Spleen (tissue), 11 donors: ENCODE results near the gene NINJ1. TPM values are rescaled to one million over a fixed set of nuclear protein-coding genes. Genes with fewer than 3 reads are reported as not detected.

Source experiments
- DNase-seq: peaks from one replicate; pipeline ENCODE4 v3.0.0-alpha.2; 2020
- H3K27ac ChIP-seq, 8 donors: fragments of 200-600 bp; sonication (generic) in 7 of 8; 1 replicate in 4 of 8; 2 replicates in 4 of 8; pipeline versions ENCODE4 v1.5.0 to v1.8.0; 2016 to 2021; ENCODE audit warnings: inconsistent platforms in 4 of 8, mild to moderate bottlenecking in 4 of 8, moderate library complexity in 1 of 8
- H3K27me3 ChIP-seq, 7 donors: fragments of 200-600 bp; sonication (generic) in 6 of 7; replicated peaks in 1 of 7; 1 replicate in 4 of 7; 2 replicates in 3 of 7; pipeline versions ENCODE4 v1.5.0 to v1.8.0; 2016 to 2021; ENCODE audit warnings: inconsistent platforms in 3 of 7, mild to moderate bottlenecking in 1 of 7
- H3K36me3 ChIP-seq, 6 donors: fragments of 200-600 bp; sonication (generic) in 5 of 6; 1 replicate in 4 of 6; 2 replicates in 2 of 6; pipeline versions ENCODE4 v1.5.0 to v1.8.0; 2016 to 2021; ENCODE audit warnings: inconsistent platforms in 2 of 6
- H3K4me1 ChIP-seq, 6 donors: fragments of 200-600 bp; sonication (generic) in 5 of 6; 1 replicate in 3 of 6; 2 replicates in 3 of 6; pipeline versions ENCODE4 v1.5.0 to v1.8.0; 2016 to 2021; ENCODE audit warnings: inconsistent platforms in 3 of 6
- H3K4me3 ChIP-seq, 8 donors: fragments of 200-600 bp; sonication (generic) in 7 of 8; 1 replicate in 4 of 8; 2 replicates in 4 of 8; pipeline versions ENCODE4 v1.5.0 to v1.8.0; 2016 to 2021; ENCODE audit warnings: inconsistent platforms in 4 of 8, mild to moderate bottlenecking in 4 of 8, moderate library complexity in 2 of 8
- H3K9me3 ChIP-seq, 8 donors: fragments of 200-600 bp; sonication (generic) in 7 of 8; 1 replicate in 4 of 8; 2 replicates in 4 of 8; pipeline versions ENCODE4 v1.5.0 to v1.8.0; 2016 to 2021; ENCODE audit warnings: inconsistent platforms in 4 of 8
- CTCF ChIP-seq, 11 experiments: fragments of 200-600 bp in 7 of 11; fragments of 450-650 bp in 4 of 11; sonication (generic) in 4 of 11; IDR thresholded peaks in 8 of 11; conservative IDR thresholded peaks in 3 of 11; 1 replicate in 7 of 11; 2 replicates in 4 of 11; pipeline versions ENCODE4 v1.4.0 to v1.8.0; 2016 to 2021; ENCODE audit warnings: antibody characterized with exemption in 11 of 11, inconsistent platforms in 4 of 11, mild to moderate bottlenecking in 1 of 11
- POLR2A ChIP-seq, 3 donors: fragments of 450-650 bp; IDR thresholded peaks; one replicate each; pipeline ENCODE4 v1.5.1; 2017; ENCODE audit warnings: antibody characterized with exemption in 3 of 3, mild to moderate bottlenecking in 1 of 3
- POLR2AphosphoS5 ChIP-seq, 3 donors: sonication (generic); formaldehyde crosslinking; IDR thresholded peaks; one replicate each; pipeline ENCODE4 v1.5.1; 2017; ENCODE audit warnings: antibody characterized with exemption in 3 of 3
- WGBS, 5 donors: extraction: QIAGEN DNeasy Blood & Tissue Kit in 3 of 5; methylation state at CpG; one replicate each; pipeline versions ENCODE4 v1.1.5 to v1.1.7; 2013 to 2018; 5-methylcytosine and 5-hydroxymethylcytosine counted together
- intact Hi-C: fragments of 100-400 bp; cut with DNase I; formaldehyde crosslinking; loops from one replicate; pipeline ENCODE4 v1.15.0; 2023; ENCODE audit warnings: low total_unique reads
- polyA plus RNA-seq, 3 donors: library from polyadenylated mRNA; stranded (reverse); fragments of 200-250 nt; gene quantifications; one replicate each; pipeline ENCODE4 v1.2.1, GENCODE V29; 2013
- total RNA-seq, 7 donors: library from RNA; depleted of rRNA in 3 of 7; stranded (reverse); fragments of >200 nt in 3 of 7; fragmentation: NEBNext Ultra II Directional in 4 of 7; extraction: Animal tissue kit (Norgen Biotek cat#: 25700) in 4 of 7; gene quantifications; one replicate each; pipeline versions ENCODE4 v1.1.0 to v1.2.1, GENCODE V29; 2016 to 2021
- donor health status: healthy with polysubstance abuse.
- donor health status: DM: no; HTN: no; CAD: no; lungs with moderate emphysema.
- donor health status: DM: no; HTN: no; CAD: no.
- donor health status: Bipolar disorder and iron deficiency.
- donor health status: healthy.
- donor health status: DM: no; HTN: no; CAD: no.
- donor health status: DM: yes; HTN: yes; CAD: no.

The NINJ1 gene
- total and polyA plus RNA-seq, 10 donors, result 26.5 to 142 (median 104) TPM

GRCh38 chr9:93126825-93127368 lies 7.2 kb downstream of the NINJ1 start:
- Histone ChIP-seq H3K27me3 (no peaks in the 10 kb centered on the region), H3K4me3 (peak overlapping the region in 1 of 8 donors; percentile 15), H3K4me1 (peaks cover 58 to 99% (median 77%) of the 10 kb centered on the region in 6 donors), H3K9me3 (no peaks in the 10 kb centered on the region), H3K36me3 (peaks cover 0 to 65% (median 19%) of the 10 kb centered on the region in 6 donors), H3K27ac (peak overlapping the region; percentile 53 to 98 (median 92))
- DNase-seq, result peak; percentile 86
- WGBS, 5 donors, result 40 to 48% (median 45%) methylated on average over 18 of the region's 18 CpGs
- TF ChIP-seq POLR2AphosphoS5 (IDR thresholded peaks at IDR 0.05) (peak in 2 of 3 donors; percentile 22 to 47), POLR2A (IDR thresholded peaks at IDR 0.05) (no peak), CTCF (IDR thresholded peaks at IDR 0.05 in 8 of 11, conservative IDR thresholded peaks at IDR 0.05 in 3 of 11) (no peak)
- intact Hi-C loops, result no loop called here

- Histone ChIP-seq H3K27me3 (no peaks in the 10 kb centered on the region), H3K9me3 (no peaks in the 10 kb centered on the region), H3K27ac (peak overlapping the region; percentile 53 to 98 (median 92)), H3K4me3 (peak overlapping the region in 1 of 8 donors; percentile 15), H3K4me1 (peaks cover 54 to 99% (median 76%) of the 10 kb centered on the region in 6 donors), H3K36me3 (peaks cover 0 to 71% (median 26%) of the 10 kb centered on the region in 6 donors)
- peak; percentile 80 for DNase-seq
- intact Hi-C loops, result no loop called here
- TF ChIP-seq POLR2AphosphoS5 (IDR thresholded peaks at IDR 0.05), result peak in 1 of 3 donors; percentile 23
- TF ChIP-seq CTCF (IDR thresholded peaks at IDR 0.05 in 8 of 11, conservative IDR thresholded peaks at IDR 0.05 in 3 of 11), result no peak
- TF ChIP-seq POLR2A (IDR thresholded peaks at IDR 0.05), result no peak
- 57 to 87% (median 80%) methylated on average over 7 to 23 of the region's 23 CpGs for WGBS, 5 donors
These were observed 7.8 kb downstream of the NINJ1 start for GRCh38 chr9:93126151-93126781.

GRCh38 chr9:93125331-93125894 lies 8.6 kb downstream of the NINJ1 start:
- Histone ChIP-seq H3K27ac (peak overlapping the region in 5 of 8 donors; percentile 82 to 98 (median 93)), H3K9me3 (no peaks in the 10 kb centered on the region), H3K4me3 (no peak overlapping the region), H3K36me3 (peaks cover 0 to 79% (median 28%) of the 10 kb centered on the region in 6 donors), H3K4me1 (peaks cover 53 to 99% (median 76%) of the 10 kb centered on the region in 6 donors), H3K27me3 (no peaks in the 10 kb centered on the region)
- intact Hi-C loops, result no loop called here
- TF ChIP-seq CTCF (IDR thresholded peaks at IDR 0.05 in 8 of 11, conservative IDR thresholded peaks at IDR 0.05 in 3 of 11), result no peak
- no peak for TF ChIP-seq POLR2A (IDR thresholded peaks at IDR 0.05)
- no peak for TF ChIP-seq POLR2AphosphoS5 (IDR thresholded peaks at IDR 0.05)
- DNase-seq, result peak; percentile 49
- WGBS, 5 donors, result 91 to 93% (median 93%) methylated on average over 9 to 10 of the region's 10 CpGs

- Histone ChIP-seq H3K4me1 (peaks cover 47 to 99% (median 76%) of the 10 kb centered on the region in 6 donors), H3K27ac (peak overlapping the region in 3 of 8 donors; percentile 90 to 98 (median 93)), H3K27me3 (no peaks in the 10 kb centered on the region), H3K36me3 (peaks cover 0 to 75% (median 28%) of the 10 kb centered on the region in 6 donors), H3K9me3 (no peaks in the 10 kb centered on the region), H3K4me3 (no peak overlapping the region)
- intact Hi-C loops, result no loop called here
- TF ChIP-seq POLR2A (IDR thresholded peaks at IDR 0.05) (no peak), POLR2AphosphoS5 (IDR thresholded peaks at IDR 0.05) (peak in 2 of 3 donors; percentile 34 to 37)
- peak; percentile 75 for DNase-seq
- 64 to 87% (median 80%) methylated on average over 11 to 16 of the region's 16 CpGs for WGBS, 5 donors
These were observed 9.3 kb downstream of the NINJ1 start for GRCh38 chr9:93124793-93125192.
